MM.1S (cell line): ENCODE measurements around the gene ABCA13.

ENCODE experiments used
- DNase-seq: peaks from one replicate; pipeline ENCODE4 v3.0.0-alpha.2; 2015
- H2AFZ ChIP-seq: fragments of 300-600 bp; sonication (generic); 2 replicates; pipeline ENCODE4 v1.6.0; 2016; ENCODE audit warnings: antibody characterized with exemption, low read length
- H3F3A ChIP-seq: fragments of 300-600 bp; sonication (generic); 2 replicates; pipeline ENCODE4 v1.6.1; 2016; ENCODE audit warnings: mild to moderate bottlenecking, antibody characterized with exemption, low read length, moderate library complexity, mixed read lengths; ENCODE audit not compliant: insufficient read depth
- H3K27ac ChIP-seq: fragments of 300-600 bp; sonication (generic); 2 replicates; pipeline ENCODE4 v1.5.1; 2016; ENCODE audit warnings: mild to moderate bottlenecking, low read length
- H3K27me3 ChIP-seq: fragments of 300-600 bp; sonication (generic); replicated peaks from 2 replicates; pipeline ENCODE4 v1.6.0; 2016; ENCODE audit warnings: low read length; ENCODE audit not compliant: insufficient read depth
- H3K36me3 ChIP-seq: fragments of 300-600 bp; sonication (generic); replicated peaks from 2 replicates; pipeline ENCODE4 v1.6.1; 2016; ENCODE audit warnings: mild to moderate bottlenecking, low read length, mixed read lengths; ENCODE audit not compliant: insufficient read depth
- H3K4me1 ChIP-seq: fragments of 300-600 bp; sonication (generic); 2 replicates; pipeline ENCODE4 v1.6.1; 2016; ENCODE audit warnings: low read length, mixed read lengths
- H3K4me2 ChIP-seq: fragments of 300-600 bp; sonication (generic); 2 replicates; pipeline ENCODE4 v1.6.0; 2016; ENCODE audit warnings: low read depth, low read length
- H3K4me3 ChIP-seq: fragments of 300-600 bp; sonication (generic); 2 replicates; pipeline ENCODE4 v1.5.1; 2016; ENCODE audit warnings: low read length, mixed read lengths
- H3K79me2 ChIP-seq: fragments of 300-600 bp; sonication (generic); 2 replicates; pipeline ENCODE4 v1.6.1; 2016; ENCODE audit warnings: mixed run types, low read length, mixed read lengths
- H3K9ac ChIP-seq: fragments of 300-600 bp; sonication (generic); 2 replicates; pipeline ENCODE4 v1.6.1; 2016; ENCODE audit warnings: low read length, mixed read lengths
- H3K9me2 ChIP-seq: fragments of 300-600 bp; sonication (generic); replicated peaks from 2 replicates; pipeline ENCODE4 v1.6.1; 2016; ENCODE audit warnings: mild to moderate bottlenecking, low read length, mixed read lengths; ENCODE audit not compliant: insufficient read depth
- H3K9me3 ChIP-seq: fragments of 300-600 bp; sonication (generic); replicated peaks from 2 replicates; pipeline ENCODE4 v1.6.1; 2016; ENCODE audit warnings: mild to moderate bottlenecking, low read length, mixed read lengths; ENCODE audit not compliant: insufficient read depth
- H4K20me1 ChIP-seq: fragments of 300-600 bp; sonication (generic); 2 replicates; pipeline ENCODE4 v1.6.1; 2016; ENCODE audit warnings: mild to moderate bottlenecking, low read length, moderate library complexity, mixed read lengths; ENCODE audit not compliant: insufficient read depth
- EZH2 ChIP-seq: fragments of 300-600 bp; sonication (generic); optimal IDR thresholded peaks from 2 replicates; pipeline ENCODE3; 2017; ENCODE audit warnings: low read depth, mild to moderate bottlenecking, antibody characterized with exemption, low read length, mixed read lengths
- EZH2phosphoT487 ChIP-seq: fragments of 300-600 bp; sonication (generic); IDR thresholded peaks from 2 replicates; pipeline ENCODE4 v1.6.1; 2018; ENCODE audit warnings: antibody characterized with exemption, low read length
- TF ChIP-seq, protein P1 (sequence below): fragments of 300-600 bp; sonication (generic); IDR thresholded peaks from 2 replicates; pipeline ENCODE4 v1.5.1; 2016; ENCODE audit warnings: antibody characterized with exemption, low read length, mixed read lengths

ABCA13 gene

DNA sequence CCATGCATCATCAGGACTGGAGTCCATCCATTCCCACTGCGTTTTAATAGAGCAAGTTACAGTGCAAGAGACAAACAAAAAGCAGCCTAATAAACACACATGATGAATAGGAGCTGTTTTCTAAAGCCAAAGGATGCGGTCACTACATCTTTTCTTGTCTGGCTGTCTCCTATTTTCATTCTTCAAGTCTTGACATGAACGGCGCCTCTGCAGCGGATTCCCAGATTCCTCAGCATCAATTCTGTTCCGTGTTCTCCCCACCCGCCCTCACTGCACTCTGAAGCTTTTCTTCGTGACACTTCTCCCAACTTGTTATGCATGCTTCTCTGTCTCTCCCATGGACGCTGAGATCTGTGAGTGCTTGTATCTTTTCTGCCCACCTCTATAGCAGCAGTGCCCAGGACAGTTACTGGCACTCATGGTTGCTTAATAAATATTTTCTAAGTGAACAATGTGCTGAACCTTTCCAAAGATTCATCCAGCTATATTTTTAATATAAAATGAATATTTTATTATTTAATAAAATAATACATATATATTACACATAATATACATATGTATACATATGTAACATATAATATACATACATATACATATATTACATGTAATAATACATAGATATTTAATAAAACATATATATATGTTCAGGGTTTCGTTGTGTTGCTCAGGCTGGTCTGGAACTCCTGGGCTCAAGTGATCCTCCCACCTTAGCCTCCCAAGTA, 242.9 kb downstream of the ABCA13 start:
- Histone ChIP-seq H3K9ac (no peak overlapping the region), H3K4me3 (no peak overlapping the region), H3K9me3 (no peaks in the 10 kb centered on the region), H4K20me1 (no peaks in the 10 kb centered on the region), H3K9me2 (no peaks in the 10 kb centered on the region), H2AFZ (no peak overlapping the region), H3F3A (no peaks in the 10 kb centered on the region), H3K36me3 (no peaks in the 10 kb centered on the region), H3K4me1 (no peaks in the 10 kb centered on the region), H3K4me2 (no peak overlapping the region), H3K27ac (no peak overlapping the region), H3K79me2 (no peaks in the 10 kb centered on the region), H3K27me3 (no peaks in the 10 kb centered on the region)
- no peak for TF ChIP-seq EZH2
- TF ChIP-seq, protein P1, sequence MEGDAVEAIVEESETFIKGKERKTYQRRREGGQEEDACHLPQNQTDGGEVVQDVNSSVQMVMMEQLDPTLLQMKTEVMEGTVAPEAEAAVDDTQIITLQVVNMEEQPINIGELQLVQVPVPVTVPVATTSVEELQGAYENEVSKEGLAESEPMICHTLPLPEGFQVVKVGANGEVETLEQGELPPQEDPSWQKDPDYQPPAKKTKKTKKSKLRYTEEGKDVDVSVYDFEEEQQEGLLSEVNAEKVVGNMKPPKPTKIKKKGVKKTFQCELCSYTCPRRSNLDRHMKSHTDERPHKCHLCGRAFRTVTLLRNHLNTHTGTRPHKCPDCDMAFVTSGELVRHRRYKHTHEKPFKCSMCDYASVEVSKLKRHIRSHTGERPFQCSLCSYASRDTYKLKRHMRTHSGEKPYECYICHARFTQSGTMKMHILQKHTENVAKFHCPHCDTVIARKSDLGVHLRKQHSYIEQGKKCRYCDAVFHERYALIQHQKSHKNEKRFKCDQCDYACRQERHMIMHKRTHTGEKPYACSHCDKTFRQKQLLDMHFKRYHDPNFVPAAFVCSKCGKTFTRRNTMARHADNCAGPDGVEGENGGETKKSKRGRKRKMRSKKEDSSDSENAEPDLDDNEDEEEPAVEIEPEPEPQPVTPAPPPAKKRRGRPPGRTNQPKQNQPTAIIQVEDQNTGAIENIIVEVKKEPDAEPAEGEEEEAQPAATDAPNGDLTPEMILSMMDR, result no peak
- TF ChIP-seq EZH2phosphoT487, result no peak
- DNase-seq, result no peak

DNA sequence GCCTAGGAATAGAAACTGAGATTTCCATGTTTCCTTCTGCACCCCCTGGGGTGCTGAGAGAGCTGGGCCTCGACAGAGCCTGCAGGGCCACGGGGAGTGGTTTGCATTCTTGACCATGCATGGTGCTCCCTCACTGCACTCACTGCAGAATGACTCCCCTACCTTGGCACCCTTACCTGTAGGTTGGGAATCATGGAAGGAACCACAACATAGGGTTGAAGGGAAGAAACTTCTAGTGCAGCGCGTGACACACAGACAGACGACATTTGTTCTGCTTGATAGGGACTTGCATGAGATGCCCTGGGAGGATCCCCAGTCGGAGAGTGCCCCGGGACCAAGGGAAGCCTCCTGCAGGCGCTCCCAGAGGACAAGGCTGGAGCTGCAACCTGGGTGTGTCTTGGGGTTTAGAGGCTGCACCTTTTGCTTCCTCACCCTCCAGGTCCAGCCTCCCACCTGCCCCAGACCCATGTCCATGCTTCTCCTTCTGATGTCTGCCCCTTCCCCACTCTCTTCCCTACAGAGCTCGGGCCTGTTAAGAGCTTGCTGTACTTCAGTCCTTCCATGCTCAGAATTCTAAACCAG, 245.2 kb downstream of the ABCA13 start:
- H2AFZ ChIP-seq, result no peak overlapping the region
- H3K27me3 ChIP-seq, result no peaks in the 10 kb centered on the region
- no peaks in the 10 kb centered on the region for H3K9me2 ChIP-seq
- H3K9ac ChIP-seq, result no peak overlapping the region
- no peak for DNase-seq
- H3K9me3 ChIP-seq, result no peaks in the 10 kb centered on the region
- TF ChIP-seq, protein P1, result no peak
- TF ChIP-seq EZH2 (no peak), EZH2phosphoT487 (no peak)
- H3K4me3 ChIP-seq, result no peak overlapping the region
- H3F3A ChIP-seq, result no peaks in the 10 kb centered on the region
- no peaks in the 10 kb centered on the region for H3K79me2 ChIP-seq
- H3K27ac ChIP-seq, result no peak overlapping the region
- no peaks in the 10 kb centered on the region for H3K36me3 ChIP-seq
- H4K20me1 ChIP-seq, result no peaks in the 10 kb centered on the region
- no peaks in the 10 kb centered on the region for H3K4me1 ChIP-seq
- no peak overlapping the region for H3K4me2 ChIP-seq

DNA sequence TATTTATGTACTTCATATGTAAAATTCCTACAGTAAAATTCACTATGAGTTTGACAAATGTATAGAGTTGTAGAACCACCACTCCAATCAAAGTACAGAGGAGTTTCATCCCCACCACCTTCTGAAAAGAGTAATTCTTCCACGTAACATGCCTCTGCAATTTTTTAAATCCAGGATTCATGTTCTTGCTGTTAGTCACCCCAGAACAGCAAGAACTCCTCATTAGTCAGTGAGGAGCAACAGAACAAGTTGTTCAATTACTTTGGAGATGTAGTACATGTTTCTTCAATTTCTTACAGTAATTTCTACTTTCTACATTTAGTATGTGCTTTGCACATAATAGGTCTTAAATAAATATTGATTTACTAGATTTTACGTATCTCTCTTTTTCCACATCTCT, 248.1 kb downstream of the ABCA13 start:
- H3K9me3 ChIP-seq, result no peaks in the 10 kb centered on the region
- H3K4me1 ChIP-seq, result no peaks in the 10 kb centered on the region
- no peaks in the 10 kb centered on the region for H3K79me2 ChIP-seq
- DNase-seq, result no peak
- no peaks in the 10 kb centered on the region for H3K27me3 ChIP-seq
- TF ChIP-seq, protein P1, result no peak
- H4K20me1 ChIP-seq, result no peaks in the 10 kb centered on the region
- H3K4me3 ChIP-seq, result no peak overlapping the region
- H2AFZ ChIP-seq, result no peak overlapping the region
- H3K27ac ChIP-seq, result no peak overlapping the region
- H3K9ac ChIP-seq, result no peak overlapping the region
- H3K36me3 ChIP-seq, result no peaks in the 10 kb centered on the region
- H3K9me2 ChIP-seq, result no peaks in the 10 kb centered on the region
- H3F3A ChIP-seq, result no peaks in the 10 kb centered on the region
- no peak overlapping the region for H3K4me2 ChIP-seq
